GM12878 (cell line): ENCODE data around the gene PNMA6E. TPM values are rescaled to one million over a fixed set of nuclear protein-coding genes. Genes with fewer than 3 reads are reported as not detected.

Experiments
- ATAC-seq: fragments of 200-7000 bp; cut with Tn5 transposase; 3 replicates; pipeline ENCODE4 v1.9.1; 2020; ENCODE audit warnings: mild to moderate bottlenecking, moderate library complexity
- BruUV-seq: library from RNA; stranded (reverse); fragments of 400-500 nt; replicated peaks from 2 replicates; lab custom pipeline; 2021; lab: Mats Ljungman, UMichigan
- CTCF ChIA-PET: fragments of 300-600 bp; sonication (Branson Sonifier 250); formaldehyde crosslinking; extraction: SDS; loops from one replicate; lab custom pipeline; 2021; ENCODE audit warnings: inconsistent platforms; lab: Yijun Ruan, JAX
- POLR2A ChIA-PET: fragments of 350-600 bp; formaldehyde crosslinking; extraction: SDS; loops from one replicate; lab custom pipeline; 2021; ENCODE audit warnings: inconsistent platforms; lab: Charles Lee
- RAD21 ChIA-PET: fragments of 300-600 bp; sonication (Branson Sonifier 250); formaldehyde crosslinking; loops from one replicate; lab custom pipeline; 2023; ENCODE audit warnings: antibody characterized with exemption; ENCODE audit not compliant: unreplicated experiment; lab: Charles Lee
- SMC1A ChIA-PET: fragments of 300-600 bp; sonication (Branson Sonifier 250); formaldehyde crosslinking; loops from one replicate; lab custom pipeline; 2023; ENCODE audit not compliant: unreplicated experiment, uncharacterized antibody; lab: Charles Lee
- DNase-seq: peaks from one replicate; pipeline ENCODE4 v3.0.0-alpha.2; 2011; ENCODE audit warnings: low read depth, low spot score
- FAIRE-seq: peaks from 3 replicates; lab custom pipeline; 2011; peaks lifted over from hg19 to GRCh38; lab: Jason Lieb, UNC
- H2AFZ ChIP-seq: 2 replicates; pipeline ENCODE4 v1.6.0; 2011; ENCODE audit warnings: low read depth, low read length, control low read depth; ENCODE audit not compliant: control insufficient read depth
- H3K27ac ChIP-seq: 2 replicates; pipeline ENCODE4 v1.5.1; 2011; ENCODE audit warnings: control low read depth; ENCODE audit not compliant: control insufficient read depth, insufficient read depth
- H3K27me3 ChIP-seq, 2 experiments: replicated peaks in 1 of 2; 2 replicates each; pipeline versions ENCODE4 v1.6.0 to v1.6.1; 2011; ENCODE audit warnings: low read length in 1 of 2; ENCODE audit not compliant: control insufficient read depth in 2 of 2, insufficient read depth in 2 of 2
- H3K36me3 ChIP-seq, 2 experiments: 2 replicates each; pipeline ENCODE4 v1.5.1; 2011; ENCODE audit warnings: low read length in 1 of 2; ENCODE audit not compliant: control insufficient read depth in 2 of 2, insufficient read depth in 2 of 2
- H3K4me1 ChIP-seq: 2 replicates; pipeline ENCODE4 v1.6.1; 2011; ENCODE audit warnings: mild to moderate bottlenecking, low read length, moderate library complexity, mixed read lengths; ENCODE audit not compliant: control insufficient read depth, insufficient read depth
- H3K4me2 ChIP-seq: 2 replicates; pipeline ENCODE4 v1.6.0; 2011; ENCODE audit warnings: control low read depth; ENCODE audit not compliant: control insufficient read depth, insufficient read depth
- H3K4me3 ChIP-seq: fragments of 200-600 bp; sonication (generic); 2 replicates; pipeline ENCODE4 v1.5.1; 2016
- H3K79me2 ChIP-seq: 2 replicates; pipeline ENCODE4 v1.6.0; 2011; ENCODE audit warnings: low read length; ENCODE audit not compliant: control insufficient read depth, insufficient read depth
- H3K9ac ChIP-seq: 2 replicates; pipeline ENCODE4 v1.8.0; 2011; ENCODE audit warnings: low read length, control low read depth, mixed read lengths; ENCODE audit not compliant: control insufficient read depth, insufficient read depth
- H3K9me3 ChIP-seq: replicated peaks from 3 replicates; pipeline ENCODE4 v1.5.1; 2011; ENCODE audit warnings: mild to moderate bottlenecking, low read length; ENCODE audit not compliant: control insufficient read depth, insufficient read depth
- H4K20me1 ChIP-seq: 2 replicates; pipeline ENCODE4 v1.6.0; 2011; ENCODE audit not compliant: control insufficient read depth, insufficient read depth
- BRCA1 ChIP-seq: IDR thresholded peaks from 2 replicates; pipeline ENCODE4 v1.6.1; 2011; ENCODE audit warnings: low read depth, low read length, improper control_type of control experiment
- CBX3 ChIP-seq: fragments of 200-600 bp; sonication (generic); IDR thresholded peaks from 2 replicates; pipeline ENCODE4 v1.6.1; 2016; ENCODE audit warnings: low read depth, borderline replicate concordance
- CREB1 ChIP-seq: IDR thresholded peaks from 2 replicates; pipeline ENCODE4 v1.6.1; 2012; ENCODE audit warnings: low read depth, mild to moderate bottlenecking, inconsistent platforms
- ETV6 ChIP-seq, 2 experiments: fragments of 450-650 bp in 1 of 2; IDR thresholded peaks in 1 of 2; conservative IDR thresholded peaks in 1 of 2; 2 replicates each; pipeline ENCODE4 v1.6.1; 2014; ENCODE audit warnings: antibody characterized with exemption in 1 of 2, borderline replicate concordance in 1 of 2, low read depth in 1 of 2, mild to moderate bottlenecking in 1 of 2, moderate library complexity in 1 of 2
- GABPA ChIP-seq: IDR thresholded peaks from 2 replicates; pipeline ENCODE4 v1.6.1; 2014; ENCODE audit warnings: antibody characterized with exemption, low read depth, mild to moderate bottlenecking, inconsistent platforms
- NBN ChIP-seq: fragments of 450-650 bp; IDR thresholded peaks from 2 replicates; pipeline ENCODE4 v1.6.1; 2016
- PBX3 ChIP-seq: IDR thresholded peaks from 2 replicates; pipeline ENCODE4 v1.6.1; 2011; ENCODE audit warnings: mild to moderate bottlenecking, low read depth, low read length, moderate library complexity; ENCODE audit not compliant: insufficient replicate concordance
- WGBS: methylation state at CpG from one replicate; pipeline ENCODE4 v1.1.6; 2016; ENCODE audit warnings: low lambda C conversion rate; ENCODE audit not compliant: insufficient replicate concordance, insufficient coverage; ENCODE audit errors: missing lambda C conversion rate; 5-methylcytosine and 5-hydroxymethylcytosine counted together
- in situ Hi-C: fragments of 300-500 bp; cut with MboI; formaldehyde crosslinking; loops from 9 replicates; pipeline ENCODE4 v1.14.3; 2018; ENCODE audit warnings: mixed read lengths
- intact Hi-C: fragments of 100-400 bp; cut with micrococcal nuclease; formaldehyde crosslinking; loops from one replicate; pipeline ENCODE4 v1.14.2; 2022; ENCODE audit not compliant: unreplicated experiment
- polyA plus RNA-seq, 11 experiments: library from polyadenylated mRNA; depleted of rRNA in 4 of 11; unstranded in 6 of 11; stranded (reverse) in 5 of 11; fragments of >200 nt; fragmentation: Nextera tagmentation in 4 of 11; fragmentation: Illumina TruSeq in 1 of 11; extraction: Ambion mirVana in 4 of 11; extraction: Trizol in 1 of 11; gene quantifications; 1 replicate in 1 of 11; 2 replicates in 10 of 11; pipeline versions ENCODE4 v1.2.1 to v1.2.3, GENCODE V29; 2011 to 2016; ENCODE audit warnings: inconsistent platforms in 2 of 11, missing spikeins in 2 of 11, low read depth in 1 of 11
- total RNA-seq, 4 experiments: library from RNA; depleted of rRNA in 3 of 4; stranded (reverse); fragments of >200 nt in 3 of 4; fragmentation: Illumina TruSeq in 1 of 4; extraction: Trizol in 1 of 4; gene quantifications; 2 replicates each; pipeline versions ENCODE4 v1.2.1 to v1.2.3, GENCODE V29; 2013 to 2021
- TF ChIP-seq, protein P1 (sequence below): fragments of 450-650 bp; IDR thresholded peaks from 2 replicates; pipeline ENCODE4 v1.6.1; 2017; ENCODE audit warnings: mild to moderate bottlenecking, moderate library complexity

PNMA6E gene
- total and polyA plus RNA-seq, 10 of the 15 experiments (the other 5 are each of a cell fraction or from before 2014, with no cell fraction given): not detected

GRCh38 chrX:153380691-153381090 is 20.5 kb downstream of the PNMA6E start:
- TF ChIP-seq CBX3 (no peak), NBN (no peak), PBX3 (no peak), BRCA1 (no peak), CREB1 (no peak), GABPA (no peak), ETV6 (conservative IDR thresholded peaks at IDR 0.05 in 1 of 2, IDR thresholded peaks at IDR 0.05 in 1 of 2; ENCODE audit: borderline replicate concordance in 1 of 2, low read depth in 1 of 2) (no peak)
- TF ChIP-seq, protein P1, sequence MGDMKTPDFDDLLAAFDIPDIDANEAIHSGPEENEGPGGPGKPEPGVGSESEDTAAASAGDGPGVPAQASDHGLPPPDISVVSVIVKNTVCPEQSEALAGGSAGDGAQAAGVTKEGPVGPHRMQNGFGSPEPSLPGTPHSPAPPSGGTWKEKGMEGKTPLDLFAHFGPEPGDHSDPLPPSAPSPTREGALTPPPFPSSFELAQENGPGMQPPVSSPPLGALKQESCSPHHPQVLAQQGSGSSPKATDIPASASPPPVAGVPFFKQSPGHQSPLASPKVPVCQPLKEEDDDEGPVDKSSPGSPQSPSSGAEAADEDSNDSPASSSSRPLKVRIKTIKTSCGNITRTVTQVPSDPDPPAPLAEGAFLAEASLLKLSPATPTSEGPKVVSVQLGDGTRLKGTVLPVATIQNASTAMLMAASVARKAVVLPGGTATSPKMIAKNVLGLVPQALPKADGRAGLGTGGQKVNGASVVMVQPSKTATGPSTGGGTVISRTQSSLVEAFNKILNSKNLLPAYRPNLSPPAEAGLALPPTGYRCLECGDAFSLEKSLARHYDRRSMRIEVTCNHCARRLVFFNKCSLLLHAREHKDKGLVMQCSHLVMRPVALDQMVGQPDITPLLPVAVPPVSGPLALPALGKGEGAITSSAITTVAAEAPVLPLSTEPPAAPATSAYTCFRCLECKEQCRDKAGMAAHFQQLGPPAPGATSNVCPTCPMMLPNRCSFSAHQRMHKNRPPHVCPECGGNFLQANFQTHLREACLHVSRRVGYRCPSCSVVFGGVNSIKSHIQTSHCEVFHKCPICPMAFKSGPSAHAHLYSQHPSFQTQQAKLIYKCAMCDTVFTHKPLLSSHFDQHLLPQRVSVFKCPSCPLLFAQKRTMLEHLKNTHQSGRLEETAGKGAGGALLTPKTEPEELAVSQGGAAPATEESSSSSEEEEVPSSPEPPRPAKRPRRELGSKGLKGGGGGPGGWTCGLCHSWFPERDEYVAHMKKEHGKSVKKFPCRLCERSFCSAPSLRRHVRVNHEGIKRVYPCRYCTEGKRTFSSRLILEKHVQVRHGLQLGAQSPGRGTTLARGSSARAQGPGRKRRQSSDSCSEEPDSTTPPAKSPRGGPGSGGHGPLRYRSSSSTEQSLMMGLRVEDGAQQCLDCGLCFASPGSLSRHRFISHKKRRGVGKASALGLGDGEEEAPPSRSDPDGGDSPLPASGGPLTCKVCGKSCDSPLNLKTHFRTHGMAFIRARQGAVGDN: no peak
- TF ChIP-seq, all 136 proteins: peak for 0
- no peaks in the 10 kb centered on the region for H3K36me3 ChIP-seq
- no TSS peak for BruUV-seq
- no peak overlapping the region for H2AFZ ChIP-seq
- H3K4me1 ChIP-seq: no peaks in the 10 kb centered on the region
- DNase-seq: no peak
- in situ Hi-C loops (no loop called here), intact Hi-C loops (no loop called here)
- RAD21 ChIA-PET: no interaction called here
- no peak overlapping the region for H3K4me2 ChIP-seq
- WGBS: 41% methylated on average over 9 of the region's 9 CpGs
- no peak for ATAC-seq
- SMC1A ChIA-PET: no interaction called here
- H3K27ac ChIP-seq: no peak overlapping the region
- POLR2A ChIA-PET: no interaction called here
- no peaks in the 10 kb centered on the region for H3K27me3 ChIP-seq
- no peak for FAIRE-seq
- H3K79me2 ChIP-seq: no peaks in the 10 kb centered on the region
- H3K9me3 ChIP-seq: no peaks in the 10 kb centered on the region; the same call in 2 of the 3 replicates
- H3K4me3 ChIP-seq: no peak overlapping the region
- no peak overlapping the region for H3K9ac ChIP-seq
- no peaks in the 10 kb centered on the region for H4K20me1 ChIP-seq
- CTCF ChIA-PET: no interaction called here
